HG03565 (cell line): ENCODE measurements around the gene USP4.

Experiments
- ATAC-seq: cut with Tn5 transposase; IDR thresholded peaks from one replicate; pipeline ENCODE4 v1.9.1; 2021; ENCODE audit warnings: mild to moderate bottlenecking, moderate library complexity; ENCODE audit not compliant: unreplicated experiment

USP4 gene

GRCh38 chr3:49300595-49300994 is 39.3 kb downstream of the USP4 start:
- ATAC-seq = no peak

- no peak for ATAC-seq
Observed at GRCh38 chr3:49298511-49298910, 41.3 kb downstream of the USP4 start.

- no peak for ATAC-seq
Observed at GRCh38 chr3:49296781-49297411, 43.0 kb downstream of the USP4 start.

GRCh38 chr3:49295489-49296058 is 44.3 kb downstream of the USP4 start:
- no peak for ATAC-seq

- no peak for ATAC-seq
Observed at GRCh38 chr3:49294343-49294742, 45.5 kb downstream of the USP4 start.

- no peak for ATAC-seq
Observed at GRCh38 chr3:49283997-49284396, 55.9 kb downstream of the USP4 start.

GRCh38 chr3:49279376-49279775 is 60.5 kb downstream of the USP4 start:
- ATAC-seq = no peak

GRCh38 chr3:49278548-49278947 is 61.3 kb downstream of the USP4 start:
- ATAC-seq = no peak

- no peak for ATAC-seq
Observed at GRCh38 chr3:49277383-49277775, 62.5 kb downstream of the USP4 start.

GRCh38 chr3:49276475-49277382 is 63.1 kb downstream of the USP4 start, which contains the start of gene C3orf62:
Gene C3orf62 (minus strand): TSS chr3:49277232. CDS start chr3:49276872, 360 bp downstream.
- peak; percentile 49 for ATAC-seq

- ATAC-seq = no peak
Observed at GRCh38 chr3:49273825-49274532, 65.9 kb downstream of the USP4 start.

- no peak for ATAC-seq
Observed at GRCh38 chr3:49271047-49271446, 68.8 kb downstream of the USP4 start.

GRCh38 chr3:49270156-49270500 is 69.7 kb downstream of the USP4 start:
- no peak for ATAC-seq

GRCh38 chr3:49269443-49270155 is 70.3 kb downstream of the USP4 start:
- ATAC-seq = no peak

- no peak for ATAC-seq
Observed at GRCh38 chr3:49266410-49267095, 73.3 kb downstream of the USP4 start.

- no peak for ATAC-seq
Observed at GRCh38 chr3:49265661-49266386, 74.0 kb downstream of the USP4 start.

- ATAC-seq = no peak
Observed at GRCh38 chr3:49263159-49263889, 76.5 kb downstream of the USP4 start.

GRCh38 chr3:49260806-49261324 is 79.0 kb downstream of the USP4 start:
- ATAC-seq = no peak

GRCh38 chr3:49257187-49257586 is 82.7 kb downstream of the USP4 start:
- no peak for ATAC-seq
